ENCODE measurements around the gene SDK1.

Gene SDK1

GRCh38 chr7:3588341-3588740, 287.3 kb downstream of the SDK1 start:
- H3K36me3 ChIP-seq (ENCODE audit: control insufficient read depth, insufficient read depth, low read length): no peaks in the 10 kb centered on the region
- no peaks in the 10 kb centered on the region for H3K4me1 ChIP-seq
- H3K9ac ChIP-seq: no peak overlapping the region
- no peaks in the 10 kb centered on the region for H3K79me2 ChIP-seq
- H3K9me3 ChIP-seq (ENCODE audit: control insufficient read depth, low read length): no peaks in the 10 kb centered on the region
- no peak for TF ChIP-seq CTCF (IDR thresholded peaks at IDR 0.05)
- no peaks in the 10 kb centered on the region for H3K27me3 ChIP-seq (ENCODE audit: control insufficient read depth, insufficient read depth, low read length)
- H3K4me3 ChIP-seq (ENCODE audit: low read depth, low read length): no peak overlapping the region
- H2AFZ ChIP-seq: no peak overlapping the region
- no peak overlapping the region for H3K27ac ChIP-seq
- no peak overlapping the region for H3K4me2 ChIP-seq (ENCODE audit: low read length)

GRCh38 chr7:3589752-3590151, 288.7 kb downstream of the SDK1 start:
- Histone ChIP-seq H3K4me3 (ENCODE audit: low read depth, low read length) (no peak overlapping the region), H3K27ac (no peak overlapping the region)
- TF ChIP-seq CTCF (IDR thresholded peaks at IDR 0.05): no peak

GRCh38 chr7:3591219-3591618, 290.2 kb downstream of the SDK1 start:
- H3K9ac ChIP-seq: no peak overlapping the region
- H3K4me2 ChIP-seq (ENCODE audit: low read length): no peak overlapping the region
- no peak for TF ChIP-seq CTCF (IDR thresholded peaks at IDR 0.05)
- H3K4me3 ChIP-seq (ENCODE audit: low read depth, low read length): no peak overlapping the region
- no peaks in the 10 kb centered on the region for H3K36me3 ChIP-seq (ENCODE audit: control insufficient read depth, insufficient read depth, low read length)
- H3K4me1 ChIP-seq: no peaks in the 10 kb centered on the region
- no peaks in the 10 kb centered on the region for H3K9me3 ChIP-seq (ENCODE audit: control insufficient read depth, low read length)
- H3K79me2 ChIP-seq: no peaks in the 10 kb centered on the region
- no peaks in the 10 kb centered on the region for H3K27me3 ChIP-seq (ENCODE audit: control insufficient read depth, insufficient read depth, low read length)
- no peak overlapping the region for H3K27ac ChIP-seq
- H2AFZ ChIP-seq: no peak overlapping the region

More at GRCh38 chr7:3589752-3590151, 288.7 kb downstream of the SDK1 start:
- H3K27me3 ChIP-seq (ENCODE audit: control insufficient read depth, insufficient read depth, low read length): no peaks in the 10 kb centered on the region
- H3K9me3 ChIP-seq (ENCODE audit: control insufficient read depth, low read length): no peaks in the 10 kb centered on the region
- no peaks in the 10 kb centered on the region for H3K79me2 ChIP-seq
- no peak overlapping the region for H2AFZ ChIP-seq
- H3K9ac ChIP-seq: no peak overlapping the region
- H3K36me3 ChIP-seq (ENCODE audit: control insufficient read depth, insufficient read depth, low read length): no peaks in the 10 kb centered on the region
- no peaks in the 10 kb centered on the region for H3K4me1 ChIP-seq
- no peak overlapping the region for H3K4me2 ChIP-seq (ENCODE audit: low read length)

- Histone ChIP-seq H2AFZ (no peak overlapping the region), H3K4me3 (ENCODE audit: low read depth, low read length) (no peak overlapping the region), H3K36me3 (ENCODE audit: control insufficient read depth, insufficient read depth, low read length) (no peaks in the 10 kb centered on the region), H3K9me3 (ENCODE audit: control insufficient read depth, low read length) (no peaks in the 10 kb centered on the region), H3K79me2 (no peaks in the 10 kb centered on the region), H3K9ac (no peak overlapping the region), H3K4me2 (ENCODE audit: low read length) (no peak overlapping the region), H3K27ac (no peak overlapping the region), H3K27me3 (ENCODE audit: control insufficient read depth, insufficient read depth, low read length) (no peaks in the 10 kb centered on the region), H3K4me1 (no peaks in the 10 kb centered on the region)
- no peak for TF ChIP-seq CTCF (IDR thresholded peaks at IDR 0.05)
Measured at GRCh38 chr7:3591944-3592343, 290.9 kb downstream of the SDK1 start.

- no peaks in the 10 kb centered on the region for H3K9me3 ChIP-seq (ENCODE audit: control insufficient read depth, low read length)
- no peak for TF ChIP-seq CTCF (IDR thresholded peaks at IDR 0.05)
- no peak overlapping the region for H3K4me2 ChIP-seq (ENCODE audit: low read length)
- H3K4me3 ChIP-seq (ENCODE audit: low read depth, low read length): no peak overlapping the region
- H3K27ac ChIP-seq: no peak overlapping the region
- no peaks in the 10 kb centered on the region for H3K27me3 ChIP-seq (ENCODE audit: control insufficient read depth, insufficient read depth, low read length)
- H3K36me3 ChIP-seq (ENCODE audit: control insufficient read depth, insufficient read depth, low read length): no peaks in the 10 kb centered on the region
- H2AFZ ChIP-seq: no peak overlapping the region
- H3K79me2 ChIP-seq: no peaks in the 10 kb centered on the region
- no peak overlapping the region for H3K9ac ChIP-seq
- no peaks in the 10 kb centered on the region for H3K4me1 ChIP-seq
Measured at GRCh38 chr7:3592401-3593134, 291.5 kb downstream of the SDK1 start.

Measured in parathyroid adenoma (tissue), 2 donors.